HCT116 (cell line): ENCODE data around the gene ABTB2.

Experiments used
- RAD21 ChIP-seq: IDR thresholded peaks from 2 replicates; pipeline ENCODE4 v1.6.1; 2012; ENCODE audit warnings: low read depth, mild to moderate bottlenecking
- ZNF274 ChIP-seq: fragments of 200-500 bp; sonication (Bioruptor generic); IDR thresholded peaks from 2 replicates; pipeline ENCODE4 v1.6.1; 2014; ENCODE audit warnings: mild to moderate bottlenecking, low read depth, low read length, inconsistent platforms
- TF ChIP-seq, protein P1 (sequence below): IDR thresholded peaks from 2 replicates; pipeline ENCODE4 v1.6.1; 2012

DNA sequence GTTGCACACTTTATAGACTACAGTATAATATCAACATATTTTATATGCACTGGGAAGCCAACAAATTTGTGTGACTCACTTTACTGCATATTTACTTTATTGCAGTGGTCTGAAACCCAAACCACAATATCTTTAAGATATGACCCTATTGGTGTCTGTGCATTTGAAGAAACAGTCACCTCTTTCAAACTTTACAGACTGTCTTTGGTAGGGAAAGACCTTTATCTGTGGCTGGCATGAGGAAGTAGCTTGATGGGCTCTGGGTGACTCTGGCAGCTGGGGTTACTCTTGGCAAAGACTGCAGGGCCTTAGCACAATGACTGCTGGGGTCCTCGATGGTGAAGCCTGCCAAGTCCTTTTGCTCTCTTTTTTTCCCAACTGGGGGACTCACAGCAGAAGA lies 21.3 kb upstream of the ABTB2 start:
- TF ChIP-seq, protein P1, sequence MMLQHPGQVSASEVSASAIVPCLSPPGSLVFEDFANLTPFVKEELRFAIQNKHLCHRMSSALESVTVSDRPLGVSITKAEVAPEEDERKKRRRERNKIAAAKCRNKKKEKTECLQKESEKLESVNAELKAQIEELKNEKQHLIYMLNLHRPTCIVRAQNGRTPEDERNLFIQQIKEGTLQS = no peak
- TF ChIP-seq RAD21 (no peak), ZNF274 (no peak)
